SK-N-SH treated with all-trans-retinoic acid at 6 μM for 48 hours (cell line): ENCODE data around the gene GMEB2.

ENCODE experiments used
- GLIS3 ChIP-seq: fragments of 250-450 bp; sonication (Bioruptor Pico); IDR thresholded peaks from 2 replicates; pipeline ENCODE4 v1.5.0; 2020; ENCODE audit warnings: mild to moderate bottlenecking, moderate library complexity
- OSR1 ChIP-seq: fragments of 250-450 bp; sonication (Bioruptor Pico); IDR thresholded peaks from 2 replicates; pipeline ENCODE4 v1.8.0; 2022; ENCODE audit warnings: moderate library complexity, mild to moderate bottlenecking, inconsistent platforms
- TCF4 ChIP-seq: fragments of 250-450 bp; sonication (Bioruptor Pico); IDR thresholded peaks from 2 replicates; pipeline ENCODE4 v1.8.0; 2021; ENCODE audit warnings: mild to moderate bottlenecking, moderate library complexity, borderline replicate concordance
- TOX ChIP-seq: fragments of 250-450 bp; sonication (Bioruptor Pico); IDR thresholded peaks from 2 replicates; pipeline ENCODE4 v1.8.0; 2021; ENCODE audit warnings: mild to moderate bottlenecking, moderate library complexity, borderline replicate concordance
- ZFP3 ChIP-seq: fragments of 250-450 bp; sonication (Bioruptor Pico); IDR thresholded peaks from 2 replicates; pipeline ENCODE4 v1.5.0; 2020; ENCODE audit warnings: mild to moderate bottlenecking, moderate library complexity
- ZNF565 ChIP-seq: fragments of 450-650 bp; formaldehyde crosslinking; conservative IDR thresholded peaks from 2 replicates; pipeline ENCODE4 v1.5.0; 2020; ENCODE audit warnings: low read depth, mild to moderate bottlenecking, moderate library complexity
- TF ChIP-seq, protein P1 (sequence below): fragments of 250-450 bp; sonication (Bioruptor Pico); IDR thresholded peaks from 2 replicates; pipeline ENCODE4 v1.8.0; 2021; ENCODE audit warnings: low read depth, mild to moderate bottlenecking, moderate library complexity, borderline replicate concordance
- TF ChIP-seq, protein P2 (sequence below): fragments of 250-450 bp; sonication (Bioruptor Pico); IDR thresholded peaks from 2 replicates; pipeline ENCODE4 v1.8.0; 2020; ENCODE audit warnings: mild to moderate bottlenecking, moderate library complexity, borderline replicate concordance

DNA sequence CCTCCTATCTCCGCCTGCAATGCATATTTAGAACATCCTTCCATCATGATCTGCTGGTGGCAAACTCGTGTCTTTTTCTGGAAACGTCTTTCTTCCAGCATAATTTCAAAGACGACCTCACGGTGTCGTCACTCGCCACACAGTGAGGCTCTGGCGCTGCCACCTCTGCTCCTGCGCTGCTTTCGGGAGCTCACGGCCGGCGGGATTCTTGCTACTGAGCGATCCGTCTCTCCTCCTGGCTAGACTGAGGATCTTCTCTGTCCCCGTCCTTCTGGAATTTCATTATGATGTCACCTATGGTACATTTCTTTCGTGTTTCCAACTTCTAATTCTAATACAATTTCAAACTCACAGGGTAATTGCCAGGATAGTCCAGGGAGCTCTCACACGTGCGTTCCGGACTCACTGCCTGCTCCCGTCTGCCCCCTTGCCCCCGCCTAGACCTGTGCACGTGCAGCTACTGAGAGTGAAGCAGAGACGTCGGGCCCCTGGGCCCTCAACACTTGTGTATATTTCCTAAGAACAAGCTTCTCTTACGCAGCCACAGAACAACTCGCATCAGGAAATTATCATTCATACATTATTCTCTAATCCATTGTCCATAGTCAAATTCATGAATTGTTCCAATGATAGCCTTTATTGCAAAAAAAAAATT, 27.4 kb downstream of the GMEB2 start:
- TF ChIP-seq ZNF565 (CRISPR knock-in tag) (no peak), GLIS3 (CRISPR knock-in tag) (no peak), TOX (CRISPR knock-in tag) (no peak), ZFP3 (CRISPR knock-in tag) (no peak), TCF4 (CRISPR knock-in tag) (no peak), OSR1 (CRISPR knock-in tag) (no peak)
- TF ChIP-seq, protein P1, sequence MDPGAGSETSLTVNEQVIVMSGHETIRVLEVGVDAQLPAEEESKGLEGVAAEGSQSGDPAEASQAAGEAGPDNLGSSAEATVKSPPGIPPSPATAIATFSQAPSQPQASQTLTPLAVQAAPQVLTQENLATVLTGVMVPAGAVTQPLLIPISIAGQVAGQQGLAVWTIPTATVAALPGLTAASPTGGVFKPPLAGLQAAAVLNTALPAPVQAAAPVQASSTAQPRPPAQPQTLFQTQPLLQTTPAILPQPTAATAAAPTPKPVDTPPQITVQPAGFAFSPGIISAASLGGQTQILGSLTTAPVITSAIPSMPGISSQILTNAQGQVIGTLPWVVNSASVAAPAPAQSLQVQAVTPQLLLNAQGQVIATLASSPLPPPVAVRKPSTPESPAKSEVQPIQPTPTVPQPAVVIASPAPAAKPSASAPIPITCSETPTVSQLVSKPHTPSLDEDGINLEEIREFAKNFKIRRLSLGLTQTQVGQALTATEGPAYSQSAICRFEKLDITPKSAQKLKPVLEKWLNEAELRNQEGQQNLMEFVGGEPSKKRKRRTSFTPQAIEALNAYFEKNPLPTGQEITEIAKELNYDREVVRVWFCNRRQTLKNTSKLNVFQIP (CRISPR knock-in tag): no peak
- TF ChIP-seq, protein P2, sequence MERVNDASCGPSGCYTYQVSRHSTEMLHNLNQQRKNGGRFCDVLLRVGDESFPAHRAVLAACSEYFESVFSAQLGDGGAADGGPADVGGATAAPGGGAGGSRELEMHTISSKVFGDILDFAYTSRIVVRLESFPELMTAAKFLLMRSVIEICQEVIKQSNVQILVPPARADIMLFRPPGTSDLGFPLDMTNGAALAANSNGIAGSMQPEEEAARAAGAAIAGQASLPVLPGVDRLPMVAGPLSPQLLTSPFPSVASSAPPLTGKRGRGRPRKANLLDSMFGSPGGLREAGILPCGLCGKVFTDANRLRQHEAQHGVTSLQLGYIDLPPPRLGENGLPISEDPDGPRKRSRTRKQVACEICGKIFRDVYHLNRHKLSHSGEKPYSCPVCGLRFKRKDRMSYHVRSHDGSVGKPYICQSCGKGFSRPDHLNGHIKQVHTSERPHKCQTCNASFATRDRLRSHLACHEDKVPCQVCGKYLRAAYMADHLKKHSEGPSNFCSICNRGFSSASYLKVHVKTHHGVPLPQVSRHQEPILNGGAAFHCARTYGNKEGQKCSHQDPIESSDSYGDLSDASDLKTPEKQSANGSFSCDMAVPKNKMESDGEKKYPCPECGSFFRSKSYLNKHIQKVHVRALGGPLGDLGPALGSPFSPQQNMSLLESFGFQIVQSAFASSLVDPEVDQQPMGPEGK (CRISPR knock-in tag): no peak
